BE2C (cell line): Measurements from ENCODE around the gene SSH3.
A peak's percentile ranks its signal among the peaks of the same experiment; 100 is the strongest.

Source experiments
- DNase-seq: peaks from one replicate; pipeline ENCODE4 v3.0.0-alpha.2; 2020
- H3K27me3 ChIP-seq: fragments of 250-450 bp; sonication (Bioruptor Pico); 2 replicates; pipeline ENCODE4 v1.5.1; 2020; ENCODE audit warnings: mild to moderate bottlenecking
- H3K36me3 ChIP-seq: fragments of 250-450 bp; sonication (Bioruptor Pico); 2 replicates; pipeline ENCODE4 v1.5.1; 2020; ENCODE audit warnings: mild to moderate bottlenecking
- H3K4me1 ChIP-seq: fragments of 250-450 bp; sonication (Bioruptor Pico); 2 replicates; pipeline ENCODE4 v1.5.1; 2020
- H3K4me3 ChIP-seq: 2 replicates; pipeline ENCODE4 v1.5.1; 2011; ENCODE audit warnings: low read depth, low read length
- H3K9me3 ChIP-seq: fragments of 250-450 bp; sonication (Bioruptor Pico); 2 replicates; pipeline ENCODE4 v1.5.1; 2020
- TF ChIP-seq, protein P1 (sequence below): IDR thresholded peaks from 2 replicates; pipeline ENCODE4 v1.5.1; 2012; ENCODE audit warnings: mild to moderate bottlenecking, low read depth, low read length

The SSH3 gene

DNA sequence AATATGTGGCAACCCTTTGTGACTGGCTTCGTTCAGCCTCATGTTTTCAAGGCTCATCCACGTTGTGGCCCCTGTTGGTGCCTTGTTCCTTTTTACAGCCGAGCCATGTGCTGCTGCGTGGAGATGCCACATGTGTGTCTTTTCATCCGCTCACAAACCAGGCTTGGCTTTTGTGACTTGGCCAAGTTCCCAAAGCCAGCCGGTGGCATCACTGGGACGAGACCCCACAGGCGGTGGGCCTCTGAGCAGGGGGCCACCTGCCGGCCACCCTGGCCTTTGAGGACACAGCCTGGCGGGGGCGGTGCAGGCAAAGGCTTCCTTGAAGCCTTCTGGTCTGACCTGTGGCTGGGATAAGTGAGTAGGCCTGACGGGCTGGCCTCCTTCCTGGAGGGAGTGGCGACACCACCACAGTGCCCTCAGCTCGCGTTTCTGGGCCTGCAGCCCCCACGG, 26.5 kb upstream of the SSH3 start:
- Histone ChIP-seq H3K4me1 (peaks cover 27% of the 10 kb centered on the region), H3K4me3 (peak overlapping the region; percentile 47), H3K27me3 (no peaks in the 10 kb centered on the region), H3K36me3 (peaks cover 45% of the 10 kb centered on the region), H3K9me3 (no peaks in the 10 kb centered on the region)
- DNase-seq = peak; percentile 88
- TF ChIP-seq, protein P1, sequence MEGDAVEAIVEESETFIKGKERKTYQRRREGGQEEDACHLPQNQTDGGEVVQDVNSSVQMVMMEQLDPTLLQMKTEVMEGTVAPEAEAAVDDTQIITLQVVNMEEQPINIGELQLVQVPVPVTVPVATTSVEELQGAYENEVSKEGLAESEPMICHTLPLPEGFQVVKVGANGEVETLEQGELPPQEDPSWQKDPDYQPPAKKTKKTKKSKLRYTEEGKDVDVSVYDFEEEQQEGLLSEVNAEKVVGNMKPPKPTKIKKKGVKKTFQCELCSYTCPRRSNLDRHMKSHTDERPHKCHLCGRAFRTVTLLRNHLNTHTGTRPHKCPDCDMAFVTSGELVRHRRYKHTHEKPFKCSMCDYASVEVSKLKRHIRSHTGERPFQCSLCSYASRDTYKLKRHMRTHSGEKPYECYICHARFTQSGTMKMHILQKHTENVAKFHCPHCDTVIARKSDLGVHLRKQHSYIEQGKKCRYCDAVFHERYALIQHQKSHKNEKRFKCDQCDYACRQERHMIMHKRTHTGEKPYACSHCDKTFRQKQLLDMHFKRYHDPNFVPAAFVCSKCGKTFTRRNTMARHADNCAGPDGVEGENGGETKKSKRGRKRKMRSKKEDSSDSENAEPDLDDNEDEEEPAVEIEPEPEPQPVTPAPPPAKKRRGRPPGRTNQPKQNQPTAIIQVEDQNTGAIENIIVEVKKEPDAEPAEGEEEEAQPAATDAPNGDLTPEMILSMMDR = peak; percentile 58

DNA sequence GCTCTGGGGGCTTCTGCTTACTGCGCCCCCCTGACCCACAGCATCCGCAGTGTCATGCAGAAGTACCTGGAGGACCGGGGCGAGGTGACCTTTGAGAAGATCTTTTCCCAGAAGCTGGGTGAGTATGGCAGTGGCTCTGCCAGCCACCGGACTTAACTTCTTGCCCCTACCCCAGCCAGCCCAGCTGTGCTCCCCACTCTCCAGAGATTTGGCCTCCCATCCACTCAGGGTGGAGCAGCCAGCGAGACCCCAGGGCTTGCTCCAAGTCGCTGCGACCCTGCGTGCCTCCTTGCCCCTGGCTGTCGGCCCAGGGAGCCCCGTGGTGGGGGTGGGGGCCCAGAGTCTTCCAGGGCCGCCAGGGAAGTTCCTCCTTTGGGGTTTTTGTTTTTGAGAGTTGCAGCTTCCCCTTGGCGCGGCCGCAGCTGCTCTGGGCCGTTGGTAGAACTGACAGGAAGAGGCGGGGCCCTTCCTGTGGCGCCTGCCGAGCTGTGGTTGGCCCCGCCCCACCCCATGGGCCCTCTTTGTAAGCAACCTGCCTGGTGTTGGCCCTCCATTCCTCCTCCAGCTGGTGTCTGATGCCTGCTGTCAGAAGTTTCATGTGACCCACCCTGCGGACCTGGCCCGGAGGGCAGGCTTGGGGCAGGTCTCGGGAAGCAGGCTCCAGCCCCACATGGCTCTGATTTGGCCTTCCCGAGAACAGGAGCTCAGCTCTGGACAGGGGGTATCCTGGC, 25.9 kb upstream of the SSH3 start:
- H3K27me3 ChIP-seq = no peaks in the 10 kb centered on the region
- H3K9me3 ChIP-seq = no peaks in the 10 kb centered on the region
- TF ChIP-seq, protein P1 = no peak
- peaks cover 45% of the 10 kb centered on the region for H3K36me3 ChIP-seq
- peak; percentile 84 for DNase-seq
- peaks cover 24% of the 10 kb centered on the region for H3K4me1 ChIP-seq
- H3K4me3 ChIP-seq = peak overlapping the region; percentile 47

DNA sequence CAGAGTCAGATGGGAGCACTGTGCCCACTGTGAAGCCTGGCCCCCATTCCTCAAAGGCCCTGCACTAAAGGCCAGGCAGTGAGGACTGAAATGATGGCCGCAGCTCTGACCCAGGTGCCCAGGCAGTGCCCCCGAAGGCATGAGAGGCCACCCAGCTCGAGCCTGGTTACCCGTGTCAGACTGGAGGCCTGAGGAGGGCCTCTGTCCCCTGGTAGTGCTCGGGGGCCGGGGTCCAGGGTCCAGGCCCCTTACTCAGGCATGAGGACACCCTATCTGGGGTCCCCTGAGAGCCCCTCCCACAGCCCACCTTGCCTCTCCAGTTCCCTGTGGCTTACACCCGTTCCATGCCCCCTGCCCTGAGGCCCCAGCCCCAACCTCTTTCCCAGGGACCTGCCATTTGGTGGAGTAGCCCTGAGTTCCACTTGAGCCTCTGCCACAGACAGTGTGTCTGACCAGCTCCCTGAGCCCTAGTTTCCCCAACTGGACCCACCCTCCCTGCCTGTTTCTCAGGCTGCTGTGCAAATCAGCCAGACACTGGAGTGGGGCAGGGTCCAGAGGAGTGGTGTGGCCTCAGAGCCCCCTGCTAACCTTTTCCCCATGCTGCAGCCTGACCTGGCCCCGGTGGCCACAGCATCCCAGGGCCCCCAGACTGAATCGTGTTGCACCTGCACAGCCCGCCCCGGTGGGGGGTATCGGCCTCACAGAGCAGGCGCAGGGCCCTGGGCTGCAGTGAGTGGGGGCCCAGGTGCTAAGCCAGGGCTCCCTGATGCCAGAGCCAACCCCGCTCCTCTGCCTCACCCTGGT, 25.0 kb upstream of the SSH3 start:
- TF ChIP-seq, protein P1 = no peak
- H3K4me1 ChIP-seq = peaks cover 24% of the 10 kb centered on the region
- H3K27me3 ChIP-seq = no peaks in the 10 kb centered on the region
- peaks cover 53% of the 10 kb centered on the region for H3K36me3 ChIP-seq
- H3K9me3 ChIP-seq = no peaks in the 10 kb centered on the region
- no peak for DNase-seq
- H3K4me3 ChIP-seq = no peak overlapping the region

DNA sequence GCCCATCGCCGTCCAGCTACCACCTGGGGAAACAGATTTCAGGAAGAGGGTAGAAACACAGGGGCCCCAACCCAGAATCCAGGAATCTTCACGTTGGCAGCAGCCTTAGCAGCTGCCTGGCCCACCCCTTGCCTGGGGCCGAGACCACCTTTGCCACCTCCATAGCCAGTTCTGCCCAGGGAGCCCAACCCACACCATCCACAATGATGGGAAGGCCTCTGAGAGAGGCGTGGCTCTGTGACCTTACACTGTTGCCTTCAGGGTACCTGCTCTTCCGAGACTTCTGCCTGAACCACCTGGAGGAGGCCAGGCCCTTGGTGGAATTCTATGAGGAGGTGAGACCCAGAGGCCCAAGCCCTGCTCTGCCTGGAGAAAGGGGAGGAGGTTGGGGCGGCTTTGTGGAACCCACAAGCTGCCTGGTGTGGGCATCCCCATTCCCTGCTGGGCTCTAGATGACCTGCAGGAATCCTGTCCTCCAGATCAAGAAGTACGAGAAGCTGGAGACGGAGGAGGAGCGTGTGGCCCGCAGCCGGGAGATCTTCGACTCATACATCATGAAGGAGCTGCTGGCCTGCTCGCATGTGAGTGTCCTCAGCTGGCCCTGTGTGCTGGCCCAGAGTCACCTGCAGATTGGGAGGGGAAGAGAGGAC, 24.3 kb upstream of the SSH3 start:
- no peaks in the 10 kb centered on the region for H3K9me3 ChIP-seq
- DNase-seq = peak; percentile 3
- H3K36me3 ChIP-seq = peaks cover 60% of the 10 kb centered on the region
- TF ChIP-seq, protein P1 = no peak
- H3K4me1 ChIP-seq = peaks cover 24% of the 10 kb centered on the region
- no peaks in the 10 kb centered on the region for H3K27me3 ChIP-seq
- no peak overlapping the region for H3K4me3 ChIP-seq

DNA sequence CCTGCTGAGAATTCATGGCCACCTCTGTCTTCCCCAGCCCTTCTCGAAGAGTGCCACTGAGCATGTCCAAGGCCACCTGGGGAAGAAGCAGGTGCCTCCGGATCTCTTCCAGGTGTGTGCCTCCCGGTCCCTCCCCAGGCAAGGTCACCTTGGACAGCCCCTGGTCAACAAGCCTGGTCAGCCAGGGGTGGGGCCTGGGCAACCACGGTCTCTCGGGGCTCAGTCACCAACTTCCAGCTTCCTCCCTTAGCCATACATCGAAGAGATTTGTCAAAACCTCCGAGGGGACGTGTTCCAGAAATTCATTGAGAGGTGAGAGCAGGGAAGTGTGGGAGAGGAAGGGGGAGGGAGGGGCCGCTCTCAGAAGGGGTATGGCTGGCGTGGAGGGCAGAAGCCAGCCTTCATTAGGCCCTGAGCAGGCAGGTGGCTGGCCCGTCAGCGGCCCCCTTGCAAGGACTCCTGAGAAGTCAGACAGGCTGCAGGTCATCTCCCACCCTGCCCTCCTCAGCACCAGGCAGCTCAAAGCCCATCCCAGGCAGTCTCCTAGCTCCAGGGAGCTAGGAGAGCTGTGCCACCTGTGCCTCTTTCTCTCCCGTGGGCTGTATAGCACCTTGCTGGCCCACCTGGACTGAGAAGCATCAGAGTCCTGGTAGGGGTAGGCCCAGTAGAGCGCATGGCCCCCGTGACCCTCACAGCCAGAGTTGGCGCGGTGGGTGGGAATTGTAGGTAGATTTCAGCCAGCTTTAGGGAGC, 23.6 kb upstream of the SSH3 start:
- Histone ChIP-seq H3K4me3 (no peak overlapping the region), H3K9me3 (no peaks in the 10 kb centered on the region), H3K27me3 (no peaks in the 10 kb centered on the region), H3K36me3 (peaks cover 64% of the 10 kb centered on the region), H3K4me1 (peaks cover 24% of the 10 kb centered on the region)
- no peak for DNase-seq
- TF ChIP-seq, protein P1 = no peak
